HG03558 (cell line): ENCODE data around the gene PDZRN3.

Experiments used
- ATAC-seq: cut with Tn5 transposase; IDR thresholded peaks from one replicate; pipeline ENCODE4 v1.9.1; 2021; ENCODE audit warnings: moderate number of reproducible peaks; ENCODE audit not compliant: unreplicated experiment; ENCODE audit errors: extremely low read depth

PDZRN3 gene

GRCh38 chr3:73499787-73500186, 125.0 kb downstream of the PDZRN3 start:
- no peak for ATAC-seq

- no peak for ATAC-seq
Observed at GRCh38 chr3:73498764-73499622, 125.7 kb downstream of the PDZRN3 start.

GRCh38 chr3:73497646-73498406, 126.9 kb downstream of the PDZRN3 start:
- ATAC-seq, result no peak

- no peak for ATAC-seq
Observed at GRCh38 chr3:73493543-73494308, 131.0 kb downstream of the PDZRN3 start.

GRCh38 chr3:73492186-73492585, 132.6 kb downstream of the PDZRN3 start:
- no peak for ATAC-seq

- no peak for ATAC-seq
Observed at GRCh38 chr3:73491287-73491662, 133.5 kb downstream of the PDZRN3 start.

GRCh38 chr3:73490453-73491286, 134.1 kb downstream of the PDZRN3 start:
- ATAC-seq, result no peak

GRCh38 chr3:73485877-73486330, 138.8 kb downstream of the PDZRN3 start:
- no peak for ATAC-seq

- ATAC-seq, result peak; percentile 83
Observed at GRCh38 chr3:73484656-73485248, 140.0 kb downstream of the PDZRN3 start.

GRCh38 chr3:73481888-73482287, 142.9 kb downstream of the PDZRN3 start:
- ATAC-seq, result no peak

GRCh38 chr3:73480187-73480672, 144.5 kb downstream of the PDZRN3 start:
- no peak for ATAC-seq

- no peak for ATAC-seq
Observed at GRCh38 chr3:73479325-73479724, 145.4 kb downstream of the PDZRN3 start.

GRCh38 chr3:73478858-73479257, 145.9 kb downstream of the PDZRN3 start:
- ATAC-seq, result no peak

GRCh38 chr3:73475717-73476116, 149.0 kb downstream of the PDZRN3 start:
- ATAC-seq, result no peak

GRCh38 chr3:73475175-73475574, 149.6 kb downstream of the PDZRN3 start:
- no peak for ATAC-seq

- ATAC-seq, result no peak
Observed at GRCh38 chr3:73474619-73475018, 150.1 kb downstream of the PDZRN3 start.

- no peak for ATAC-seq
Observed at GRCh38 chr3:73473898-73474416, 150.8 kb downstream of the PDZRN3 start.

GRCh38 chr3:73473181-73473897, 151.4 kb downstream of the PDZRN3 start:
- ATAC-seq, result no peak
